ENCODE data around the gene PFKFB3.
A peak's percentile ranks its signal among the peaks of the same experiment; 100 is the strongest.

The PFKFB3 gene

GRCh38 chr10:6296828-6297251 is 94.1 kb downstream of the PFKFB3 start:
- ATAC-seq (replicated peaks) = no peak
- Mint-ChIP-seq H3K36me3 (ENCODE audit: insufficient read depth) (peaks cover 3% of the 10 kb centered on the region), H3K27ac (peak overlapping the region in 1 of 2 donors; percentile 17), H3K9me3 (no peaks in the 10 kb centered on the region), H3K27me3 (no peaks in the 10 kb centered on the region), H3K4me3 (no peak overlapping the region), H3K4me1 (ENCODE audit: low read depth in 2 of 2) (peaks cover 15 to 19% of the 10 kb centered on the region in 2 donors)
- no peak for DNase-seq

- H3K4me3 Mint-ChIP-seq = no peak overlapping the region
- DNase-seq = no peak
- peak overlapping the region in 1 of 2 donors; percentile 17 for H3K27ac Mint-ChIP-seq
- H3K27me3 Mint-ChIP-seq = no peaks in the 10 kb centered on the region
- peaks cover 15 to 16% of the 10 kb centered on the region in 2 donors for H3K4me1 Mint-ChIP-seq (ENCODE audit: low read depth in 2 of 2)
- H3K36me3 Mint-ChIP-seq (ENCODE audit: insufficient read depth) = peaks cover 3% of the 10 kb centered on the region
- H3K9me3 Mint-ChIP-seq = no peaks in the 10 kb centered on the region
- no peak for ATAC-seq (replicated peaks)
These were observed 94.8 kb downstream of the PFKFB3 start for GRCh38 chr10:6297522-6297921.

GRCh38 chr10:6297951-6298381 is 95.2 kb downstream of the PFKFB3 start:
- ATAC-seq (replicated peaks) (no peak), DNase-seq (no peak)
- H3K36me3 Mint-ChIP-seq (ENCODE audit: insufficient read depth) = peaks cover 3% of the 10 kb centered on the region
- H3K9me3 Mint-ChIP-seq = no peaks in the 10 kb centered on the region
- H3K4me1 Mint-ChIP-seq (ENCODE audit: low read depth in 2 of 2) = peaks cover 15 to 16% of the 10 kb centered on the region in 2 donors
- H3K4me3 Mint-ChIP-seq = no peak overlapping the region
- H3K27ac Mint-ChIP-seq = no peak overlapping the region
- H3K27me3 Mint-ChIP-seq = no peaks in the 10 kb centered on the region

GRCh38 chr10:6298428-6298827 is 95.7 kb downstream of the PFKFB3 start:
- no peak overlapping the region for H3K4me3 Mint-ChIP-seq
- peak overlapping the region in 1 of 2 donors; percentile 77 for H3K27ac Mint-ChIP-seq
- ATAC-seq (replicated peaks) (no peak), DNase-seq (no peak)
- H3K4me1 Mint-ChIP-seq (ENCODE audit: low read depth in 2 of 2) = peaks cover 15 to 16% of the 10 kb centered on the region in 2 donors
- no peaks in the 10 kb centered on the region for H3K9me3 Mint-ChIP-seq
- no peaks in the 10 kb centered on the region for H3K27me3 Mint-ChIP-seq
- H3K36me3 Mint-ChIP-seq (ENCODE audit: insufficient read depth) = peaks cover 3% of the 10 kb centered on the region

- no peaks in the 10 kb centered on the region for H3K9me3 Mint-ChIP-seq
- DNase-seq (no peak), ATAC-seq (replicated peaks) (no peak)
- peaks cover 15 to 16% of the 10 kb centered on the region in 2 donors for H3K4me1 Mint-ChIP-seq (ENCODE audit: low read depth in 2 of 2)
- H3K4me3 Mint-ChIP-seq = no peak overlapping the region
- H3K27me3 Mint-ChIP-seq = no peaks in the 10 kb centered on the region
- H3K36me3 Mint-ChIP-seq (ENCODE audit: insufficient read depth) = peaks cover 3% of the 10 kb centered on the region
- H3K27ac Mint-ChIP-seq = peak overlapping the region; percentile 74 to 87
These were observed 96.5 kb downstream of the PFKFB3 start for GRCh38 chr10:6299234-6299633.

- H3K4me3 Mint-ChIP-seq = peak overlapping the region in 1 of 2 donors; percentile 19
- H3K27me3 Mint-ChIP-seq = no peaks in the 10 kb centered on the region
- no peak for ATAC-seq (replicated peaks)
- H3K9me3 Mint-ChIP-seq = no peaks in the 10 kb centered on the region
- H3K4me1 Mint-ChIP-seq (ENCODE audit: low read depth in 2 of 2) = peaks cover 15 to 16% of the 10 kb centered on the region in 2 donors
- peaks cover 3% of the 10 kb centered on the region for H3K36me3 Mint-ChIP-seq (ENCODE audit: insufficient read depth)
- no peak for DNase-seq
- peak overlapping the region; percentile 74 to 87 for H3K27ac Mint-ChIP-seq
These were observed 97.0 kb downstream of the PFKFB3 start for GRCh38 chr10:6299743-6300105.

- H3K9me3 Mint-ChIP-seq = no peaks in the 10 kb centered on the region
- peaks cover 15 to 16% of the 10 kb centered on the region in 2 donors for H3K4me1 Mint-ChIP-seq (ENCODE audit: low read depth in 2 of 2)
- DNase-seq = peak; percentile 18 to 26 (median 21)
- H3K4me3 Mint-ChIP-seq = peak overlapping the region; percentile 19 to 53
- ATAC-seq (replicated peaks) = peak; percentile 91
- H3K36me3 Mint-ChIP-seq (ENCODE audit: insufficient read depth) = peaks cover 3% of the 10 kb centered on the region
- H3K27me3 Mint-ChIP-seq = no peaks in the 10 kb centered on the region
- peak overlapping the region; percentile 74 to 87 for H3K27ac Mint-ChIP-seq
These were observed 97.5 kb downstream of the PFKFB3 start for GRCh38 chr10:6300106-6300783.

- DNase-seq = no peak
These were observed 98.2 kb downstream of the PFKFB3 start for GRCh38 chr10:6300784-6301460.

GRCh38 chr10:6301488-6302075 is 98.8 kb downstream of the PFKFB3 start:
- Mint-ChIP-seq H3K36me3 (ENCODE audit: insufficient read depth) (peaks cover 3% of the 10 kb centered on the region), H3K27me3 (no peaks in the 10 kb centered on the region), H3K9me3 (no peaks in the 10 kb centered on the region), H3K4me3 (no peak overlapping the region), H3K4me1 (ENCODE audit: low read depth in 2 of 2) (peaks cover 15 to 16% of the 10 kb centered on the region in 2 donors), H3K27ac (peak overlapping the region; percentile 41 to 64)
- no peak for ATAC-seq (replicated peaks)
- DNase-seq = no peak

More at GRCh38 chr10:6300784-6301460, 98.2 kb downstream of the PFKFB3 start:
- Mint-ChIP-seq H3K4me1 (ENCODE audit: low read depth in 2 of 2) (peaks cover 15 to 16% of the 10 kb centered on the region in 2 donors), H3K27ac (peak overlapping the region; percentile 74 to 87), H3K4me3 (peak overlapping the region; percentile 19 to 53), H3K36me3 (ENCODE audit: insufficient read depth) (peaks cover 3% of the 10 kb centered on the region), H3K9me3 (no peaks in the 10 kb centered on the region), H3K27me3 (no peaks in the 10 kb centered on the region)
- no peak for ATAC-seq (replicated peaks)
